ENCODE results near the gene ZRANB1.

- TF ChIP-seq CTCF (IDR thresholded peaks at IDR 0.05) (no peak), POLR2AphosphoS5 (IDR thresholded peaks at IDR 0.05) (no peak), POLR2A (IDR thresholded peaks at IDR 0.05) (no peak)
Measured at GRCh38 chr10:125004571-125005311, 62.8 kb downstream of the ZRANB1 start.

All from prostate gland (tissue), 2 donors.